ENCODE measurements around the gene TPH2. TPM values are rescaled to one million over a fixed set of nuclear protein-coding genes. Genes with fewer than 3 reads are reported as not detected.

The TPH2 gene
- total RNA-seq, 1 donor from 2014 or later = not detected

DNA sequence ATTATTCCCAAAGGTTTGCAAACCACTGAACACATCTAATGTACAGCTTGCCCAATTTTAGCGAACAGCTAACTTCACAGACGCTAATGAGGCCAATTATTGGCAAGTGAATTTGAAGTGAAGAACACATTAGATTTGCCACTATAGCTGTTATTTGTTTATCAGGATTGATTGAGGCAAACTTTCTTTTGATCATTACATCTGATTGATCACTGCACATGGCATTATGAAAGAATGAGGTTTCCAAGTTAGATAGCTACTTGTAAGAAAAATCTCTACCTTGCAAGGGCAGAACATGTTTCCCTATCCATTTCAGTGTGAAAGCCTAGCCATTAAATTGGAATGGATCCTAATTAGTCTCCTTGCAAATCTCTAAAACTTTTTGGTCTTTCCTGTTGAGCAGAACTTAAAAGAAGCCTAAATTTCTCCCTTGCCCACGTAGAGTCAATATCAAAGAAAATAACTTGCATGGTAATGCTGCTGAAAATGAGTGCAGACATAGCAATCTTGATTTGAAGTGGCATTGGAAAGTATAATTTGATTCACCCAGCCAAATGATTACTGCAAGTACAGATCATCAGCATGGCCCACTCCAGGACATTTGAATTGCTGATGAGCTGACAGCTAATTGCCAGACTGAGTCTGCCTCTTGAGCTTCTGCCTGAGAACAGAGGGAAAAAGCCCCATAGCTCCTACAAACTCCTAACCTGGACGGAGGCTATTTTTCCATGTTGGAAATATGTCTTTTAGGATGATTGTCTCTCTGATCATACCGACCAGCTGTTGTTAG lies 98.6 kb downstream of the TPH2 start:
- DNase-seq (ENCODE audit: low spot score in 2 of 2, unreplicated experiment in 2 of 2) = no peak
- H3K27me3 Mint-ChIP-seq (ENCODE audit: low read depth) = peaks cover 28% of the 10 kb centered on the region
- no peak overlapping the region for H3K4me3 Mint-ChIP-seq
- H3K4me1 Mint-ChIP-seq = peaks cover 8% of the 10 kb centered on the region
- peaks cover 22% of the 10 kb centered on the region for H3K9me3 Mint-ChIP-seq
- no peak overlapping the region for H3K27ac Mint-ChIP-seq
- H3K36me3 Mint-ChIP-seq = peaks cover 3% of the 10 kb centered on the region
- TF ChIP-seq, protein P1, sequence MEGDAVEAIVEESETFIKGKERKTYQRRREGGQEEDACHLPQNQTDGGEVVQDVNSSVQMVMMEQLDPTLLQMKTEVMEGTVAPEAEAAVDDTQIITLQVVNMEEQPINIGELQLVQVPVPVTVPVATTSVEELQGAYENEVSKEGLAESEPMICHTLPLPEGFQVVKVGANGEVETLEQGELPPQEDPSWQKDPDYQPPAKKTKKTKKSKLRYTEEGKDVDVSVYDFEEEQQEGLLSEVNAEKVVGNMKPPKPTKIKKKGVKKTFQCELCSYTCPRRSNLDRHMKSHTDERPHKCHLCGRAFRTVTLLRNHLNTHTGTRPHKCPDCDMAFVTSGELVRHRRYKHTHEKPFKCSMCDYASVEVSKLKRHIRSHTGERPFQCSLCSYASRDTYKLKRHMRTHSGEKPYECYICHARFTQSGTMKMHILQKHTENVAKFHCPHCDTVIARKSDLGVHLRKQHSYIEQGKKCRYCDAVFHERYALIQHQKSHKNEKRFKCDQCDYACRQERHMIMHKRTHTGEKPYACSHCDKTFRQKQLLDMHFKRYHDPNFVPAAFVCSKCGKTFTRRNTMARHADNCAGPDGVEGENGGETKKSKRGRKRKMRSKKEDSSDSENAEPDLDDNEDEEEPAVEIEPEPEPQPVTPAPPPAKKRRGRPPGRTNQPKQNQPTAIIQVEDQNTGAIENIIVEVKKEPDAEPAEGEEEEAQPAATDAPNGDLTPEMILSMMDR (IDR thresholded peaks at IDR 0.05; ENCODE audit: unreplicated experiment) = no peak

- TF ChIP-seq, protein P1 (IDR thresholded peaks at IDR 0.05; ENCODE audit: unreplicated experiment) = no peak
These were observed 103.2 kb downstream of the TPH2 start for GRCh38 chr12:72041811-72042210.

GRCh38 chr12:72053604-72054003 lies 115.0 kb downstream of the TPH2 start:
- no peak for DNase-seq (ENCODE audit: low spot score in 2 of 2, unreplicated experiment in 2 of 2)
- H3K36me3 Mint-ChIP-seq = no peaks in the 10 kb centered on the region
- TF ChIP-seq, protein P1 (IDR thresholded peaks at IDR 0.05; ENCODE audit: unreplicated experiment) = no peak
- H3K27ac Mint-ChIP-seq = peak overlapping the region; percentile 35
- H3K9me3 Mint-ChIP-seq = peaks cover 4% of the 10 kb centered on the region
- H3K4me3 Mint-ChIP-seq = no peak overlapping the region
- H3K27me3 Mint-ChIP-seq (ENCODE audit: low read depth) = peaks cover 1% of the 10 kb centered on the region
- peaks cover 19% of the 10 kb centered on the region for H3K4me1 Mint-ChIP-seq

More at GRCh38 chr12:72041811-72042210, 103.2 kb downstream of the TPH2 start:
- Mint-ChIP-seq H3K36me3 (peaks cover 3% of the 10 kb centered on the region), H3K4me1 (peaks cover 4% of the 10 kb centered on the region), H3K27me3 (ENCODE audit: low read depth) (no peaks in the 10 kb centered on the region), H3K4me3 (no peak overlapping the region), H3K27ac (no peak overlapping the region), H3K9me3 (peaks cover 22% of the 10 kb centered on the region)
- DNase-seq (ENCODE audit: low spot score in 2 of 2, unreplicated experiment in 2 of 2) = no peak

DNA sequence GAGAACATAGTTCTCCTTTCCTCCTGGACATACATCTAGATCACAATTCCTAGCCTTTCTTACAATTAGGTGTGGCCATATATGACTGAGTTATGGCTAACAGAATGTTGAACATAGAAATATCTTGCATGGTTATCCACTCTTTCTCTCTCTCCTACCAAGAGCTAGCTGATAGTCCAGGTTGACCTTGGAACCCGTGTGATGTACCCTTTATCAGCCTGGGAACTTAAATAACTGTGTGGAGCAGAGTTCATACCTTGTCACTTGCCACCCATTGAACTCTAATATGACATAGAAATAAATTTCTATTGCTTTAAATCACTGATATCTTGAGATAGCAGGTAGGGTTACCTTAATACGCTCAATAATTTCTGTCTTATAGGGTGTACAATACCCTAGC lies 115.9 kb downstream of the TPH2 start:
- Mint-ChIP-seq H3K36me3 (no peaks in the 10 kb centered on the region), H3K27ac (no peak overlapping the region), H3K9me3 (peaks cover 4% of the 10 kb centered on the region), H3K4me1 (peaks cover 21% of the 10 kb centered on the region), H3K27me3 (ENCODE audit: low read depth) (peaks cover 5% of the 10 kb centered on the region), H3K4me3 (no peak overlapping the region)
- TF ChIP-seq, protein P1 (IDR thresholded peaks at IDR 0.05; ENCODE audit: unreplicated experiment) = no peak
- no peak for DNase-seq (ENCODE audit: low spot score in 2 of 2, unreplicated experiment in 2 of 2)

- TF ChIP-seq, protein P1 (IDR thresholded peaks at IDR 0.05; ENCODE audit: unreplicated experiment) = no peak
- H3K4me1 Mint-ChIP-seq = peaks cover 21% of the 10 kb centered on the region
- no peak overlapping the region for H3K4me3 Mint-ChIP-seq
- no peak overlapping the region for H3K27ac Mint-ChIP-seq
- H3K36me3 Mint-ChIP-seq = no peaks in the 10 kb centered on the region
- DNase-seq (ENCODE audit: low spot score in 2 of 2, unreplicated experiment in 2 of 2) = no peak
- H3K9me3 Mint-ChIP-seq = peaks cover 4% of the 10 kb centered on the region
- peaks cover 11% of the 10 kb centered on the region for H3K27me3 Mint-ChIP-seq (ENCODE audit: low read depth)
These were observed 118.8 kb downstream of the TPH2 start for GRCh38 chr12:72057330-72057914.
